ENCODE measurements around the gene CDK10.

DNA sequence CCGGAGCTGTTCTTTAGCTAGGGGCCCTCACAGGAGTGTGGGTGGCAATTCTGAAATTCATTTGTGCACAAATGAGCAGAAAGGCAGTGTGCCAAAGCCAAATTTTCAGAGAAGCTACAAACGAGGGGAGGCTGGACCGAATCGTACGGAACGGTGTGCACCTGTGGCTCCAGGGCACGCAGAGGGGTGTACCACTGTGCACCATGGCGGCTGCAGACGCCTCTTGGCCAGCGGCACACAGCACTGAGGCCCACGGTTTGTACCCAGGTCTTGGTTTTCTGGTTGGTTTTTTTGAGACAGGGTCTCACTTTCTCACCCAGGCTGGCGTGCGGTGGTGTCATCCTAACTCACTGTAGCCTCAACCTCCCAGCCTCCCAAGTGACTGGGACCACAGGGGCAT is 43.9 kb upstream of the CDK10 start:
- TF ChIP-seq, protein P1, sequence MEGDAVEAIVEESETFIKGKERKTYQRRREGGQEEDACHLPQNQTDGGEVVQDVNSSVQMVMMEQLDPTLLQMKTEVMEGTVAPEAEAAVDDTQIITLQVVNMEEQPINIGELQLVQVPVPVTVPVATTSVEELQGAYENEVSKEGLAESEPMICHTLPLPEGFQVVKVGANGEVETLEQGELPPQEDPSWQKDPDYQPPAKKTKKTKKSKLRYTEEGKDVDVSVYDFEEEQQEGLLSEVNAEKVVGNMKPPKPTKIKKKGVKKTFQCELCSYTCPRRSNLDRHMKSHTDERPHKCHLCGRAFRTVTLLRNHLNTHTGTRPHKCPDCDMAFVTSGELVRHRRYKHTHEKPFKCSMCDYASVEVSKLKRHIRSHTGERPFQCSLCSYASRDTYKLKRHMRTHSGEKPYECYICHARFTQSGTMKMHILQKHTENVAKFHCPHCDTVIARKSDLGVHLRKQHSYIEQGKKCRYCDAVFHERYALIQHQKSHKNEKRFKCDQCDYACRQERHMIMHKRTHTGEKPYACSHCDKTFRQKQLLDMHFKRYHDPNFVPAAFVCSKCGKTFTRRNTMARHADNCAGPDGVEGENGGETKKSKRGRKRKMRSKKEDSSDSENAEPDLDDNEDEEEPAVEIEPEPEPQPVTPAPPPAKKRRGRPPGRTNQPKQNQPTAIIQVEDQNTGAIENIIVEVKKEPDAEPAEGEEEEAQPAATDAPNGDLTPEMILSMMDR (IDR thresholded peaks at IDR 0.05; ENCODE audit: low read depth, low read length): no peak
- TF ChIP-seq EZH2phosphoT487 (IDR thresholded peaks at IDR 0.05; ENCODE audit: low read depth): no peak

Measured in OCI-LY3 (cell line).